ENCODE measurements around the gene ZNF217.
"Not testable (repeated sequence)": the region's sequence is repeated elsewhere in the genome, so short reads cannot be mapped to it uniquely, and the experiment has no call there.

The ZNF217 gene

DNA sequence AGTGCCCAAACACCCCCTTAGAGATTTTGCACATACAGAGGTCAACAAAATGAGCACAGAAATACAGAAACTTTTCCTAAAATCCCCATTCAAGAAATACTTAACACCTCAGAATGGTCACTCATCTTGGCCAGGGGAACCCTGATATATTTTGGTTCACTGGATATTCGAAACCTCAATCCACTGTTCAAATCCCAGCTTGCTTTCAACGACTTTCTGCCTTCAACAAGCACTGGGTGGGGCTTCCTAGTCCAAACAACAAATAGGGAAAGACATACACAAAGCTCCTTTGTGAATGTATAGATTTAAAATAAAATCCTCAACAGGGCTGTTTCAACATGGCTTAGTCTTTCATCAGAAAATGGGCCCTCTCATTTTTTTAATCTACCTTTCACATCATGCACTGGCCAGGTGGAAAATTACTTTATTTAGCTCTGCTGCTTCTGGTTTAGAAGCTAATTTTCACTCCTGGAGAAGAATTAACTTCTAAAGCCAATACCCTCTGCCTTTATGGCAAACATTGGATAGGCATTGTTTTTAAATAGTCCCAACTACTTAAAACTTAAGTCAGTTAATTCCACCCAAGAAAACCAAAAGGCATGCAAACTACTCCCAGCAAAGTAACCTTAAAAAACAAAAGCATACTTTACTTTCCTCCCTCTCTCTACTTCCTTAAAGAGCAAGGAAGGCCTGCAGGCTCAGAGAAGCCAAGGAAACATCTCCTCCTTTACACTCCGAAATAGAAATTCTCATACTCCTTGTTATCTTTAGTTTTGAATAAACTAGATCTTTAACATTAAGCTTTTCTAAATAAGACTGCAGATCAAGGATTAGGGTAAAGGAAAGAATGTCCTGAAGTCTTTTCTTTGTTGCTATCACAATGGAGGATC lies 9.7 kb downstream of the ZNF217 start:
- H3F3A ChIP-seq (ENCODE audit: control insufficient read depth, insufficient read depth) = peaks cover 25% of the 10 kb centered on the region
- not testable (repeated sequence) for H3K9me2 ChIP-seq (replicated peaks; ENCODE audit: control insufficient read depth, low read length); H4K20me1 ChIP-seq (ENCODE audit: control insufficient read depth, insufficient read depth, low read depth, low read length); H3K9me3 ChIP-seq (ENCODE audit: control insufficient read depth, insufficient read depth, low read length); H3K27me3 ChIP-seq (ENCODE audit: control insufficient read depth, low read length); H3K4me3 ChIP-seq (ENCODE audit: low read length)
- peaks cover 99% of the 10 kb centered on the region for H3K79me2 ChIP-seq (ENCODE audit: control insufficient read depth, low read length)
- H3K27ac ChIP-seq (ENCODE audit: low read depth, low read length) = 0 out of 2 replicates have a peak overlapping the region, but pooled peaks have one; percentile 36
- H3K4me1 ChIP-seq (ENCODE audit: control insufficient read depth, low read length) = peaks cover 92% of the 10 kb centered on the region
- peaks cover 51% of the 10 kb centered on the region for H3K36me3 ChIP-seq (ENCODE audit: control insufficient read depth, low read length)
- H3K4me2 ChIP-seq (ENCODE audit: low read length) = peak overlapping the region; percentile 89; the same call in 1 of the 2 replicates

- Histone ChIP-seq H3K36me3 (ENCODE audit: control insufficient read depth, low read length) (peaks cover 62% of the 10 kb centered on the region), H3K79me2 (ENCODE audit: control insufficient read depth, low read length) (peaks cover 99% of the 10 kb centered on the region), H3F3A (ENCODE audit: control insufficient read depth, insufficient read depth) (peaks cover 28% of the 10 kb centered on the region), H3K27ac (ENCODE audit: low read depth, low read length) (no peak overlapping the region), H3K4me1 (ENCODE audit: control insufficient read depth, low read length) (peaks cover 87% of the 10 kb centered on the region), H3K4me2 (ENCODE audit: low read length) (peak overlapping the region; percentile 44), H3K27me3 (ENCODE audit: control insufficient read depth, low read length) (no peaks in the 10 kb centered on the region), H3K9me2 (replicated peaks; ENCODE audit: control insufficient read depth, low read length) (no peaks in the 10 kb centered on the region), H3K4me3 (ENCODE audit: low read length) (no peak overlapping the region), H4K20me1 (ENCODE audit: control insufficient read depth, insufficient read depth, low read depth, low read length) (peaks cover 3% of the 10 kb centered on the region), H3K9me3 (ENCODE audit: control insufficient read depth, insufficient read depth, low read length) (no peaks in the 10 kb centered on the region)
- no peak for TF ChIP-seq EZH2phosphoT487 (IDR thresholded peaks at IDR 0.05; ENCODE audit: borderline replicate concordance, low read length)
- TF ChIP-seq CTCF (IDR thresholded peaks at IDR 0.05; ENCODE audit: low read depth, low read length, poor library complexity, severe bottlenecking) = no peak
Observed at GRCh38 chr20:53582574-53583351, 10.9 kb downstream of the ZNF217 start.

GRCh38 chr20:53582251-53582570 lies 11.4 kb downstream of the ZNF217 start:
- peaks cover 5% of the 10 kb centered on the region for H4K20me1 ChIP-seq (ENCODE audit: control insufficient read depth, insufficient read depth, low read depth, low read length)
- peaks cover 67% of the 10 kb centered on the region for H3K36me3 ChIP-seq (ENCODE audit: control insufficient read depth, low read length)
- peaks cover 100% of the 10 kb centered on the region for H3K79me2 ChIP-seq (ENCODE audit: control insufficient read depth, low read length)
- no peaks in the 10 kb centered on the region for H3K9me3 ChIP-seq (ENCODE audit: control insufficient read depth, insufficient read depth, low read length)
- no peak overlapping the region for H3K27ac ChIP-seq (ENCODE audit: low read depth, low read length)
- no peaks in the 10 kb centered on the region for H3K9me2 ChIP-seq (replicated peaks; ENCODE audit: control insufficient read depth, low read length)
- peak overlapping the region; percentile 44 for H3K4me2 ChIP-seq (ENCODE audit: low read length)
- peaks cover 28% of the 10 kb centered on the region for H3F3A ChIP-seq (ENCODE audit: control insufficient read depth, insufficient read depth)
- TF ChIP-seq CTCF (IDR thresholded peaks at IDR 0.05; ENCODE audit: low read depth, low read length, poor library complexity, severe bottlenecking) (no peak), EZH2phosphoT487 (IDR thresholded peaks at IDR 0.05; ENCODE audit: borderline replicate concordance, low read length) (no peak)
- no peaks in the 10 kb centered on the region for H3K27me3 ChIP-seq (ENCODE audit: control insufficient read depth, low read length)
- H3K4me3 ChIP-seq (ENCODE audit: low read length) = no peak overlapping the region
- peaks cover 84% of the 10 kb centered on the region for H3K4me1 ChIP-seq (ENCODE audit: control insufficient read depth, low read length)
